Stomach (tissue), 4 donors: ENCODE measurements around the gene ACOXL.

Experiments
- POLR2AphosphoS5 ChIP-seq, 3 donors: sonication (generic); formaldehyde crosslinking; IDR thresholded peaks; one replicate each; pipeline ENCODE4 v1.6.1; 2016; ENCODE audit warnings: antibody characterized with exemption in 3 of 3
- TF ChIP-seq, protein P1 (sequence below), 7 experiments: fragments of 450-650 bp in 4 of 7; fragments of 200-600 bp in 3 of 7; sonication (generic) in 3 of 7; IDR thresholded peaks; one replicate each; pipeline ENCODE4 v1.5.1; 2016 to 2019; ENCODE audit warnings: antibody characterized with exemption in 7 of 7, control low read depth in 2 of 7, mild to moderate bottlenecking in 1 of 7

DNA sequence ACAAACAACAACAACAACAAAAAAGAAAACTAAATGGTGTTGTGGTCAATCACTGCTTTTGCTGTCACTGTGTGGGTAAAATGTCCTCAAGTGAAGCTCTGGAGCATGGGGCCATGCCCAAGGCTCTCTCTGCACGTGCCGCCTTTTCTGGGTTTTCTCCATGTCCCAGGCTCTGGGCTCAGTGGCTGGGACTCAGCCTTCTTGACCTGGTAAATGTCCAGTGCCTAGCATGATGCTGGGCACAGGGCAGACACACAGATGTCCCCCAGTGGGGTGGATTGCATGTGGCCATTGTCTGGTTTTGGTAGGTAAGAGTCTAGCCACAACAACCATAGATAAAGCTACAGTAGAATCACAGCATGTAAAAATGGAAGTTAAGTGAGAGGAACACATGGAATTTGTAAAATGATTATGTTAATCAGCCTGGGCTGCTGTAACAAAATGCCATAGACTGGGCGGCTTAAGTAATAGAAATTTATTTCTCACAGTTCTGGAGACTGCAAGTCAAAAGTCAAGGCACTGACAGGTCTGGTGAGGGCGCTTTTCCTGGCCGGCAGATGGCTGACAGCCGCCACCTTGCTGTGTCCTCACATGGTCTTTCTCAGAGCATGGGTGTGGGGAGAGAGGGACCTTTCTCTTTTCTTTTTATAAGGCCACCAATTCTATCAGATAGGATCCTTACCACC, 174.4 kb downstream of the ACOXL start:
- no peak for TF ChIP-seq POLR2AphosphoS5 (IDR thresholded peaks at IDR 0.05)
- TF ChIP-seq, protein P1, sequence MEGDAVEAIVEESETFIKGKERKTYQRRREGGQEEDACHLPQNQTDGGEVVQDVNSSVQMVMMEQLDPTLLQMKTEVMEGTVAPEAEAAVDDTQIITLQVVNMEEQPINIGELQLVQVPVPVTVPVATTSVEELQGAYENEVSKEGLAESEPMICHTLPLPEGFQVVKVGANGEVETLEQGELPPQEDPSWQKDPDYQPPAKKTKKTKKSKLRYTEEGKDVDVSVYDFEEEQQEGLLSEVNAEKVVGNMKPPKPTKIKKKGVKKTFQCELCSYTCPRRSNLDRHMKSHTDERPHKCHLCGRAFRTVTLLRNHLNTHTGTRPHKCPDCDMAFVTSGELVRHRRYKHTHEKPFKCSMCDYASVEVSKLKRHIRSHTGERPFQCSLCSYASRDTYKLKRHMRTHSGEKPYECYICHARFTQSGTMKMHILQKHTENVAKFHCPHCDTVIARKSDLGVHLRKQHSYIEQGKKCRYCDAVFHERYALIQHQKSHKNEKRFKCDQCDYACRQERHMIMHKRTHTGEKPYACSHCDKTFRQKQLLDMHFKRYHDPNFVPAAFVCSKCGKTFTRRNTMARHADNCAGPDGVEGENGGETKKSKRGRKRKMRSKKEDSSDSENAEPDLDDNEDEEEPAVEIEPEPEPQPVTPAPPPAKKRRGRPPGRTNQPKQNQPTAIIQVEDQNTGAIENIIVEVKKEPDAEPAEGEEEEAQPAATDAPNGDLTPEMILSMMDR (IDR thresholded peaks at IDR 0.05): no peak
